Superior temporal gyrus (tissue), 1 donor: ENCODE measurements around the gene IL36A.

Source experiments
- DNase-seq: peaks from one replicate; pipeline ENCODE4 v3.0.0-alpha.2; 2016; ENCODE audit errors: extremely low spot score

The IL36A gene

DNA sequence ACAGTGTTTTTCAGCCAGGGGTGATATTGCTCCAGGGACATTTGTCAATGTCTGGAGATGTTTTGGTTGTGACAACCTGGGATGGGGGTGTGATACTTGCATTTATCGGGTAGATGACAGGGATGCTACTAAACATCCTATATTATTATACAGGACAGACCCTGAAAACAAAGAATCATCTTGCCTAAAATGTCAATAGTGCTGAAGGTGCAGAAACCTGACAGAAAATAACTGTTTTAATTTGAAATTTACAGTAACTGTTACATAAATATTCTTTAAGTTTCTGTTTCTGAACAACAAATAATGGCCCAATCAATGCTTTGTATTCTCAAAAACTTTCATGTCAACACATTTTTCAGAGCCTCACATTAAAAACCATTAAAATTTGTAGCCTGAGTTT is 2.0 kb downstream of the IL36A start:
- no peak for DNase-seq

DNA sequence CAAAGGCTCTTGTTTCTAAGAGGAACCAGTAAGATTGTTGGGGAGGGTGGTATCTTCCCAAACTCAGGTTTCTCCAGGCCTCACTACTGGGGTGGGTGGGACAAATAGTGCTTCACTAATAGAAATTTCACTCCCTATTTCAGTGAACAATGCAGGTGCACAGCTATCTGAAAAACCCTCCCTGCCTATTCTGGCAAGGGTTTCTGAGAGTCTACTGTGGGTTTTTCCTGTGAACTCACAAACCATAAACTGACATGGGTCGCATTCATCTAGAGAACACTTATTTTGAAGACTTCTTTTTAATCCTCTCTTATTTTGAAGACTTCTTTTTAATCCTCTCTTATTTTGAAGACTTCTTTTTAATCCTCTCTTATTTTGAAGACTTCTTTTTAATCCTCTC is 4.4 kb downstream of the IL36A start:
- no peak for DNase-seq

DNA sequence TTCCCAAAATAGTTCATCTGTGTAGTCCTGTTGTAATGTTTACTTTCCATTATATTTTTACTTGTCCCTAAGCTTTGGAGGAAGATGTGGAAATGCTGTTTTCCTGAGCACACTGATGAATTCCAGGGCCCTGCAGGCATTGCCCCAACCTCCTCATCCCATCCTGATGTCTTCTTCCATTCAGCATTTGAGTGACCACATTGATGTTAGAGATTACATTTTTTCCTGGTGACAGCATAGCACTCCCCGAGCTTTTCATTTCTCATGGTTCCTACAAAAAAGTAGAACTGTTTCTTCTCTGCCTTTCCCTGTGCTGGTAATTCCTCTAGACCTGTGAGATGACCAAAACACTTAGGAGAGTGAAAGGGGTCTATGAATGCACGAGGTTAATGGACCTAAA is 4.8 kb downstream of the IL36A start:
- DNase-seq = no peak

DNA sequence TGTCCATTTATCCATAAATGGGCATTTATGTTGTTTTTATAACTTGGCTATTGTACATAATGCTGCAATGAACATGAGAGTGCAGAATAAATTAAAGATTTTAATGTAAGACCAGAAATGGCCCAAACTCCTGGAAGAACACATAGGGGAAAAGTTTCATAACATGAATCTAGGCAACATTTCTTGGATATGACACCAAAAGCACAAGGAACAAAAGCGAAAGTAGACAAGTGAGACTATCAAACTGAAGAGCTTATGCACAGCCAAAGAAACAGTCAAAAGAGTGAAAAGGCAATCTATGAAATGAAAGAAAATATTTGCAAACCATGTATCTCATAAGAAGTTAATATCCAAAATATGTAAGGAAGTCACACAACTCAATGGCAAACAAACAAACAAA is 5.8 kb downstream of the IL36A start:
- DNase-seq = no peak

DNA sequence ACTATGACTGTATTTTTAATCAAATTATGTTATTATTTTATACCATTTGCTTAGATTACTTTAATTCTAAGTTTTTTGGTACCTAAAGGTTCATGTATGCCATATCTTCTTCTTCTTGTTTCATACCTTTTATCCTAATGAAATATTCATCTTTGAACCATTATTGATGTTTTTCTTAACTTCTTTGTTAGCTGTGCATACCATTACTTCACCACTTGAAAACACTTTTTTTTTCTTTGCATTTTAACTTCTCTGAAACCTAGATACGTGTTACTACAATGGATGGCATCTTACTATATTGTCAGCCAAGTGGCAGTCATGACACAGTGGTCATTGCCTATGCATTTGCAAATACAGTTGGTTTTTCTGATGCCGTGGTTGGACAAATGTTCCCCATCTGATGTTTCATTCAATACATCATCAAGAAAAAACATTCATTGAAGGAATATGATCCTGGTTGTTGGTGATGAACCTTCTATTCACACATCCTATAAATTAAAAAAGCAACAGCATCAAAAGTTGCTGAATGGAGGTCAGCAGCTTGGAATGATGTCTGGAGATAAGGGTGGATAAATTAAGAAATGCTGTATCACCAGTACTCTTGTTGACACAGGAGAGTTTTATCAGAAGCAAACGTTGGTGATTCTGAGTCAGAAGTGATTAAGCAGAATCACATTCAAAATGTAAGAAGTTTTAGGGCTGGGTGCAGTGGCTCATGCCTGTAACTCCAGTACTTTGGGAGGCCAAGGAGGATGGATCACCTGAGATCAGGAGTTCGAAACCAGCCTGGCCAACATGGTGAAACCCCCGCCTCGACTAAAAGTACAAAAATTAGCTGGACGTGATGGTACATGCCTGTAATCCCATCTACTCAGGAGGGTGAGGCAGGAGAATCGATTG is 7.4 kb downstream of the IL36A start:
- DNase-seq = no peak

DNA sequence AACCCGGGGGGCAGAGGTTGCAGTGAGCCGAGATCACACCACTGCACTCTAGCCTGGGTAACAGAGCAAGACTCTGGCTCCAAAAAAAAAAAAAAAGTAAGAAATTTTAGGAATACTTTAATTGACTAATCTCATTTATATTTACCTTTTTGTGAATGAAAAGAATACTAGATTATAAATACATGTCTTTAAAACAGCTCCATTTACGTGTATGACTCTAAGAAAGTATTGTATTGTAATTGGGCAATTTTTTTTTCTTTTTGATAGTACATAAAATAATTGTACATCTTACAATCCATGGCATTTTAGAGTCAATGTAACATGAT is 8.0 kb downstream of the IL36A start:
- no peak for DNase-seq

DNA sequence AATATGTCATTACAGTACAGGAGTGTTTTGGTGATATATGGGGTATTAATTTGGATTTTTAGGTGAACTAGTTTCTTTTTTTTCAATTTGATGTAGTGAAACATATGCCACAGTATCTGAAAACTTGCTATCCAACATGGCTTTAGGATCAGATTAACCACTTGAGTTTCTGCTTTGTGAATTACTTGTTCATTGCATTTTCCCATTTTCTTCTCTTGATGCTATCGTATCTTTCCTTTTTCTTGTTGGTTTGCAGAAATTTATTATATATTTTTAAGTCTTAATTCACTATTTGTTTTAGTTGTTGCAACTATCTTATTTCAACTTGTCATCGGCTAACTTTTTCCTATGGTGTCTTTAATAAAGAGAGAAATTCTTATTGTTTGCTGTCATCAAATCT is 8.8 kb downstream of the IL36A start:
- no peak for DNase-seq

DNA sequence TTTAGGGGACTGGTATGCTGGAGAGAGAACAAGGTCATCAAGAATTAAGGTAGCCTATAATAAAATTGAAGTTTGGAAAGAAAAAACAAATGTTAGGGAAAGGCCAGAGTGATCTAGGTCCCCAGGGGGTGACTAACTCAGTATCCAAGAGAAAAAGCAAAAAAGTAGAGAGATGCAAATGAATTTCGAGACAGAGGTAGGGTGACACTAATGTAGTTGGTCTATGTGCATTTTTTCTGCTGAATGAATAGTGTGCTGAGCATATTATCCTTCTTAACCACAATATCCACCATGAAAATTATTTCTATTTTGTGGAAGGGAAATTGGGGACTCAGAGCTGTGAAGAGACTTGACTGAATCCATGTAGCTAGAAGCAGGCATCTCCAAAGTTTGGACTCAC is 9.8 kb downstream of the IL36A start:
- no peak for DNase-seq

DNA sequence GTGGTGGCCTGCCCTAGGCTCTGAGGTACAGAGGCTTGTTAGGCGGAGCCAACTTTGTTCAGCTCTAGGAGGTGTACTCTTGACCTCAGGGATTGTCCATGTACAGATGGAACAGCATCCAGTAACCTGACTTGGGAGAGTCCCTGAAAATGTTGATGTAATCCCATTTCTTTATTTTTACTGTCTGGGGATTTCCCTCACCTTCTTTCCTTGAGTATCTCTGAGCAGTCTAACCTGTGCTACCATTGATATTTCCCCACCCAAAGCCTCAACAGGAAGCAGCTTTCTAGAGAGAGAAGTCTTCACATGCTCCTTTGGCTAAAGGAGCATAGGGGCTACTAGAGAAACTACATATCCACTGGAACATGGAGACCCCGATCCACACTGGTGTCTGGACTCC is 10.4 kb downstream of the IL36A start:
- no peak for DNase-seq

DNA sequence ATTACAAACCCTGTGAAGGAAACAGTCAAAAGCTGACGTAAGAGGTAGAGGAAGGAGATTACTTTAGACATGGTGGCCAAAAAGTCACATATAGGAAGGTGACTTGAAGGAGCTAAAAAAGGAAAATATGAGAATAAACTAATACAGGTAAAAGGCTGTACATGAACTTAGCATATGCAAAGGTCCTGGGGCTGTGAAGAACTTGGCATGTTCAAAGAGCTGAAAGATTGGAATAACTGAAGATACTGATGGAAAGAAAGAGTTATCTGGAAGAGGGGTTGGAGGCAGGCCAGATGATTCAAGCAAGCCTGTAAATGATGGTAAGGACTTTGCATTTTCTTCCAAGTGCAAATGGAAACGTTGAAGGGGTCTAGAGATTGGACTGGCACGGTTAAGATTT is 13.2 kb downstream of the IL36A start:
- no peak for DNase-seq

DNA sequence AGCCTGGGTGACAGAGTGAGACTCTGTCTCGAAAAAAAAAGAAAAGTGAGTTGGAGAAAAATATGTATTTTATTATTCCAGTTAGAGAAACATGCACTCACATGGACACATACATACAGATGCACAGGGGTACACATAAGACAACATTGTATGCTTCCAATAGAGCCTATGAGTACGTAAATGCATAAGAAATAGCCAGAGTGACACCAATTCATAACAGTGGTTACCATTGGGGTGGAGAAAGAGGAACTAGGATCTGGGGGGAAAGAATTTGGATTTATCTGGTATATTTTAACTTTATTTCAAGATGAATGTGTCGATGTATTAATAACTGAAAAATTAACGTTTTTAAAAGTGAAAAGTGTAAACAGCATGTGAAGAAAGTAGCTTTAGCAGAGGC is 16.1 kb downstream of the IL36A start:
- DNase-seq = no peak

DNA sequence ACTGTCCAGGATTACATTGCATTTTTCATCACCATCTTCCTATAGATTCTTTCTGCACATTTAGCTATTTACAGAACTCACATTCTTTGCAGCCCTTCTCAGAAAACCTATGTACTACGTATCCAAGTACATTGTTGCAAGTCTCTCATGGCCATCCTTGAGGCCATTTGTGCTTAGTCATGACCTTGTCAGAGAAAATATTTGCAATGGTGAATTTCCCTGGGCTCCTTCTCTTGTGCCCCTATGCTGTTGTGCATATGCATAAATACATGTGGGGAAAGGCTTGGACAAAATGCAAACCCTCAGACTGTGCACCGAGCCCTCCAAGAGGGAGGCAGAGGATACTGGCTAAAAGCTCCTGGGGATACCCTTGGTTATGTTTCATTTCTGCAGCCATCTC is 19.5 kb downstream of the IL36A start:
- DNase-seq = no peak

DNA sequence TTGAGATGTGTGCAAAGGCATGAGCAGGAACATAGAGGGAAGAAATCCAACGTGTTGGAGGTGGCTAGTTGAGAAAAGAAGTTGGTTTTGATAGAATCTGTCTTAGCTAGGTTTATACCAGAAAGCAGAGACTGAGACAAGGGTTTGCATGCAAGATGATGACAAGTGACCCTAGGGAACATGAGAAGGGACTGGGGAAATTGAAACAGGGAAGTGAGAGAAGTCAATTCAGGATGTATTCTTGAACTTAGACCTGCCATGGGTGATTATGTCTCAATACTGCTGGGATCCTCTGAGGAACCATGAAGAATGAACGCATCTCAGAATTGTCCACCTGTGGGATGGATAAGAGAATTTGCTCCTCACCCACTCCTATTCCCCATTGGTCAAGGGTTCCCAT is 20.5 kb downstream of the IL36A start:
- no peak for DNase-seq

DNA sequence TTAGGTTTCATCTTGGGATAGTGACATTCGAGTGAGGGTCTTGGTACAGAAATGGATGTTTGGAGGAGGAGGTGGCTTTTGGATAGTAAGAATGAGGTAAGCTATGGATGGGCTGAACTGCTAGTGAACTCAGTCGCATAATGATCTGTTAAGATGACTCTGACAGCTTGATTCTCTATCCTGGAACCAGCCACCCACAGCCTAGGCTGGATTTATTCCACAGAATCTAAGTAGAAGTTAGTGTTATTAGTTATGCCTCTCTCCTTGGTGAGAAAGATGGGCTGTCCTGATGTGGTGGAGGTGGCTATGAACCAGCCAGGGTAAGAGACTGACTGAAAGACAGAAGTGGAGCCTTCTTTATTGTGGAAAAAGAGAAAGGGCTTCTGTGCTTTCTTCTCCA is 22.4 kb downstream of the IL36A start:
- no peak for DNase-seq

DNA sequence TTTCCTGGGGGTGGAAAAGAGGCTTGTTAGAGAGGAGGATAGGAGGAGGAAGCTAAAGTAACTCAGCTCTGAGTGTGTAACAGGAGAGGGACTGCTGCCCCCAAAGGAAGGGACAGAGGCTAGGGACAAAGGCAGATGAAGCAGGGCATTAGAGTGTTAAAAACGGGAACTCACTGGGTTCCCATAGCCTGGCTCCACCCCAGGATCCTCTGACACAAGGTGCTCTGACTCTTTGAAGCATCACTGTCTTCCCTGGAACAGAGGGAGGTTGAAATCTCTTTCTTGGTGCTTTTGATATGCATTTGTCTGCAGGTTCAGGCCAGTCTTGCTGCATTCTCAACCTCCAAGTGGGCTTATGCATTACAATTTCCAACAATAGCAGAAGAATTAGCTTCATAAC is 22.9 kb downstream of the IL36A start:
- DNase-seq = no peak

DNA sequence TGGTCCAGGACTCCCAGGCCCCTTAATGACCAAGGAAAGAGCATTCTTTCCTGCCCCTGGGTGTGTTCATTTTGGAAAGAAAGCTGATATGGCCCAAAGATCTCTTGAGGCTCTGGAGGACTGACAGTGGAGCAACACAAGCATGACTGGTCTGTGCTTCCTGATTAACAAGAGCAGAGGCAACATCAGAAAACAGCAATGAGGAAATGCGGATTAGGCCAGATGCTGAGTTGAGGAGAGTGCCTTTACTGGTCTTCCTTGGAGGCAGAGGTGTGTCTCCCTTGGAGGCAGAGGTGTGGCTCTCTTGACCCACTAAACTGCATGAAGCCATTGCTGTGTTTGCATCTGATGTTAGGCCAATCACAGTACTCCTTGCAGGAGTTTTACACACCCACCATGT is 27.5 kb downstream of the IL36A start:
- no peak for DNase-seq

DNA sequence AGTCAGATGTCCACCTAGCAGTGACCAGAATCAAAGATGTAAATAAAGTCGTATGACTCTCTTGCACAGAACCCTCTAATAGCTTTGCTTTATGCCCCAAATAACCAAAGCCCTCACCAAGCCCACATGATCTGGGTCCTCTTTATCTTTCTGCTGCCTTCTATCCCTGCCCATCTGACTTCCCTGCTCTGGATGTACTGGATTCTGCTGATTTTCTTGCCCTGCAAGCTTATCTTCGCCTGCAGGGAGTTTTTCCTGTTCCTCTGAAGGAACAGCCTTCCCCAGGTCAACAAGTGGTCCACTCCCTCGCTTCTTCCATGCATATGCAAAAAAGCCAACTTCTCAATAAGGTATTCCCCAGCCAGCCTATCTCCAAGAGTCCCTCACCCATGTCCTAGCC is 28.8 kb downstream of the IL36A start:
- no peak for DNase-seq

DNA sequence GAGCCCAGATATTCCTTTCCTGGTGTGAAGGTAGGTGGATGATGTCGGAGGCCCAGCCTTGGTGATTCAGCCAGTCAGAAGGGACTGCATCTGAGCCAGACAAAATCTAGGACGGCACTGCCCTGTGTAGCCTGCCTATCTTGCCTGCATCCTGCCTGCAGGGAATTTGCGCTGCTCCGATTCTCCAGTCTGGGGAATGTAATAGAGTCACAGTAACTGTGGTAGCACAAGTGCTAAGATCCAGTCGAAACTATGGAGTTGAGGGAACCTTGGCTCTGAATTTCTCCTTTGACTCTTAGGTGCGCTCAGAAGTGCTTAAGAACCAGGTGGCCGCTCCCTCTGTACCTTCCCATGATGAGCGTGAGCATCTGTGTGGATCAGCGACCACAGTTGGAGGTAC is 31.5 kb downstream of the IL36A start:
- no peak for DNase-seq

DNA sequence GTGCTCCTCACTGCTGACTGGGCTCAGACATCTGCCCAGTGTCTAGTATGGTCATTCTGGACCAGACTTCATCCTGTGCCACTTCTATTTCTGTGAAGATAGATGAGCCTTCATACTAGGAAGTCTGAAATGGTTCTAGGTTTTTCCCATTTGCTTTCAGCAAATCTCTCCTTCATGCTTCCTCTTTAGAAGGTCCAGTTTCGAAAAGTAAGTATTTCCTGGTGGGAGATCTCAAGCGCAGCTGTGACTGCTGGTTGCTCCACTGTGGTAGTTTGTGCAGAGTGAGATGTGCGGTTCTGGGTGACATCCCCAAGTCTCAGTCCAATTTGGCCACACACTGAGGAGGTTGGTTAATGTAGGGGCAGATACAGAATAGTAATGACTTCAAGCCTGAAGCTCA is 33.0 kb downstream of the IL36A start:
- DNase-seq = no peak

DNA sequence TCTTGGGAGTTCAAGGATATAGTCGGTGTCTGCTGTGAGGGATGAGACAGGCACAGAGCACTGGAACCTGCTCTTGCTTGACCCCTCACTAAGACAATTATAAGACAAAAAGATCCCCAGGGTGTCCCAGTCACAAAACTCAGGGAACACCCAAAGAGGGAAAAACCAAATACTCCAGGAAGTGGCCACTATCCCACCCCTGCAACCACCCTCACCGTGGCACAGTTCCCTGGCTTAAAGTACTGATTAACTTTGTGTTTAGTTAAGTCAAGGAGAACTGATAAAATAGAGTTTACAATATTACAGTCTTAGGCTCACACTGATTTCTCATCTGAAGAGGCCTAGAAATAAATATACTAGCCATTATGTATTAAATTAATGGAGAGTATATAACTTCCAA is 33.9 kb downstream of the IL36A start:
- no peak for DNase-seq

DNA sequence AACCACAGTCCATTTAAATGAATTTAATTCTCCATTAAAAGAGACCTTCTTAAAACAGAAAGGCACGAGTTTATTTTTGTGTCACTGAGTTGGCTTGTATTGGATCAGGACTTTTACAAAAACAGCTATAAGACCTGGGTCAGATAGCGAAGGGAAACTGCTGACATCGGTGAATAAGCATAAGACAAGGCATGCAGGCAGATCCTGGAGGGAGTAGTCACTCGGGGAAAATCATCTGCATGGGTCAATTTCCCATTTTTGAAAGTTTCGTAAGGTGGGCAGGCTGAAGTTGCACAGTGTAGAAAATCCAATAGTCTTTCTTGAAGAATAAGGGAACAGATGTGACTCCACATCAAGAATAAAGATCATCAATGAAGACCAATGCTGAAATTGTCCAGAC is 34.5 kb downstream of the IL36A start:
- no peak for DNase-seq

DNA sequence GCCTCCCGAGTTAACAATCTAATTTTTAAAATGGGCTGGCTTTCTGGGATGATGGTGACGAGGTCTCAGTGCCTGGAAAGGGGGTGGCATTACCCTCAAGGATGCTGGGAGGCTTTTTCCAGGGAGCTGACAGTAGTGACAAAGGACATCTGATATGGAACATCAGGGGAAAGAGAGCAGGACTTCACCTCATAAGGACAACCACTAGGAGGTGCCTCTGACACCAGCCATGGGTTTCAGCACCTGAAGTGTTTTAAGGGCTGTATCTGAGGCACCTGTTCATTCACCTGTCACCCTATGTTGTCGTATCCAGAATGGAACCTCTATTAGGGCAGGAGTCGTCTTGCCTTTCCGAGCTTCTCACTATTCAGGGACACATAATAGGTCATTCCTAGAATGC is 36.6 kb downstream of the IL36A start:
- no peak for DNase-seq

DNA sequence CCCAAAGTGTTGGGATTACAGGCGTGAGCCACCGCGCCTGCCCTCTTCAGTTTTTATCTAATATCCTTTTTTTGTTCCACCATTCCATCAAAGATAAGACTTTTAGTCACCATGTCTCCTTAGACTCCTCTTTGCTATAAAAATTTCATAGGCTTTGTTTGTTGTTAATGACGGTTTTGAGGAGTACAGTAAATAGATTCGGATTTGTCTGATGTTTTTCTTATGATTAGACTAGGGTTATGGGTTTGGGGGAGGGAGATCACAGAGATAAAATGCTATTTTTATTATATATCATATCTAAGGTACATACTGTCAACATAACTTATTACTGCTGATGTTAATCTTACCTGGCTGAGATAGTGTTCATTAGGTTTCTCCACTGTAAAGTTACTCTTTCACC is 41.2 kb downstream of the IL36A start:
- no peak for DNase-seq
